Tibial nerve (tissue), 4 donors: ENCODE measurements around the gene CCDC175.

Experiments used
- CTCF ChIP-seq, 5 experiments: fragments of 200-600 bp in 3 of 5; fragments of 450-650 bp in 2 of 5; sonication (generic) in 3 of 5; IDR thresholded peaks; one replicate each; pipeline ENCODE4 v1.5.1; 2016 to 2019; ENCODE audit warnings: antibody characterized with exemption in 5 of 5, mild to moderate bottlenecking in 3 of 5, moderate library complexity in 2 of 5
- EP300 ChIP-seq, 2 donors: sonication (generic); formaldehyde crosslinking; IDR thresholded peaks; one replicate each; pipeline ENCODE4 v1.6.1; 2017; ENCODE audit warnings: antibody characterized with exemption in 2 of 2, mild to moderate bottlenecking in 1 of 2
- POLR2A ChIP-seq, 2 donors: fragments of 450-650 bp; IDR thresholded peaks; one replicate each; pipeline ENCODE4 v1.6.1; 2017; ENCODE audit warnings: antibody characterized with exemption in 2 of 2, mild to moderate bottlenecking in 2 of 2, moderate library complexity in 2 of 2

GRCh38 chr14:59475709-59476108 lies 100.9 kb downstream of the CCDC175 start:
- TF ChIP-seq CTCF (IDR thresholded peaks at IDR 0.05) (no peak), POLR2A (IDR thresholded peaks at IDR 0.05) (no peak), EP300 (IDR thresholded peaks at IDR 0.05) (no peak)
